Upper lobe of left lung (tissue), 6 donors: ENCODE results near the gene SKA1. TPM values are rescaled to one million over a fixed set of nuclear protein-coding genes. Genes with fewer than 3 reads are reported as not detected.

Experiments
- ATAC-seq, 2 donors: fragments of 200-7000 bp; cut with Tn5 transposase; one replicate each; pipeline ENCODE4 v1.9.1; 2022; ENCODE audit warnings: mild to moderate bottlenecking in 2 of 2, moderate library complexity in 2 of 2; ENCODE audit not compliant: low FRiP score in 2 of 2
- DNase-seq, 2 donors: peaks; one replicate each; pipeline ENCODE4 v3.0.0-alpha.2; 2019 to 2020
- H3K27ac ChIP-seq, 4 donors: fragments of 200-600 bp; sonication (generic); one replicate each; pipeline ENCODE4 v1.5.1; 2016 to 2019
- H3K27me3 ChIP-seq, 4 donors: fragments of 200-600 bp; sonication (generic); one replicate each; pipeline ENCODE4 v1.5.1; 2017 to 2019
- H3K36me3 ChIP-seq, 4 donors: fragments of 200-600 bp; sonication (generic); one replicate each; pipeline ENCODE4 v1.5.1; 2016 to 2019
- H3K4me1 ChIP-seq, 4 donors: fragments of 200-600 bp; sonication (generic); one replicate each; pipeline ENCODE4 v1.5.1; 2018 to 2019
- H3K4me3 ChIP-seq, 4 donors: fragments of 200-600 bp; sonication (generic); one replicate each; pipeline ENCODE4 v1.5.1; 2017 to 2019; ENCODE audit warnings: mild to moderate bottlenecking in 2 of 4, moderate library complexity in 1 of 4
- H3K9me3 ChIP-seq, 4 donors: fragments of 200-600 bp; sonication (generic); one replicate each; pipeline ENCODE4 v1.5.1; 2018 to 2019
- EP300 ChIP-seq, 4 donors: sonication (generic); formaldehyde crosslinking; IDR thresholded peaks; one replicate each; pipeline ENCODE4 v1.5.1; 2017; ENCODE audit warnings: antibody characterized with exemption in 4 of 4, control low read depth in 2 of 4
- POLR2A ChIP-seq, 4 donors: fragments of 450-650 bp; IDR thresholded peaks; one replicate each; pipeline ENCODE4 v1.5.1; 2016 to 2017; ENCODE audit warnings: antibody characterized with exemption in 4 of 4, mild to moderate bottlenecking in 2 of 4
- POLR2AphosphoS5 ChIP-seq, 2 donors: sonication (generic); formaldehyde crosslinking; IDR thresholded peaks; one replicate each; pipeline ENCODE4 v1.5.1; 2017; ENCODE audit warnings: antibody characterized with exemption in 2 of 2
- WGBS, 2 donors: methylation state at CpG; one replicate each; pipeline ENCODE4 v1.1.5; 2017 to 2018; 5-methylcytosine and 5-hydroxymethylcytosine counted together
- total RNA-seq, 6 donors: library from RNA; depleted of rRNA in 4 of 6; stranded (reverse); fragments of >200 nt in 4 of 6; gene quantifications; one replicate each; pipeline versions ENCODE4 v1.1.0 to v1.2.1, GENCODE V29; 2016 to 2021
- TF ChIP-seq, protein P1 (sequence below), 6 experiments: fragments of 450-650 bp in 4 of 6; fragments of 200-600 bp in 2 of 6; sonication (generic) in 2 of 6; IDR thresholded peaks; one replicate each; pipeline ENCODE4 v1.5.1; 2016 to 2019; ENCODE audit warnings: antibody characterized with exemption in 6 of 6
- donor health status: DM: no; HTN: no; CAD: no; lungs with moderate emphysema.
- donor health status: DM: no; HTN: yes; CAD: no; lungs with severe emphysema.

SKA1 gene
- total RNA-seq, 6 donors from 2014 or later, result 0.46 to 2.5 (median 1.1) TPM; not detected in 2

DNA sequence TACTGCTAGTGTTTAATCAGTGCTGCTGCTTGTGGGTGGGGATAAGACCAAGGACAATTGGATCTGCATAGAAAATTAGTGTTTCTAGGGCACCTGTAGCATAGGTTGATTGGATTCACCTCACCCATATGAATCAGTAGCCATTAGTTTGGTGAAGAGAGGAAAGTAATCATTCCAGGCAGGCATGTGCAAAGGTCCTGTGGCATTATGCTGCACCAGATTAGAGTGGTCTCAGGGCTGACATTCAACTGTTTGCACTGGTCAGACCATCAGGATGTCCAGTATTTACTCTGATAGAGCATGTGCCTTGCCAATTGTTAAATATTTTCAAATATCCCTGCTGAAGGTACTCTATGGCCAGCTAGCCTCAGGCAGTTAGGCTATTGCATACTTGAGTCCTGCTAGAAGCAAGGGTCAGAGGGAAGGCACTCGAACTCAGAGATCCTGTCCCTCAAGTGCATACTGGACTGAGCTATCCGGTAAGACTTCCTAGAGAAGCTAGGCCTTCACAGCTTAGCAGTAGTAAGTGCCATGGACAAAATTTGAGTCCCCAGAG lies 64.7 kb downstream of the SKA1 start:
- DNase-seq (no peak), ATAC-seq (no peak)
- 74 to 82% methylated on average over 2 of the region's 2 CpGs for WGBS, 2 donors

DNA sequence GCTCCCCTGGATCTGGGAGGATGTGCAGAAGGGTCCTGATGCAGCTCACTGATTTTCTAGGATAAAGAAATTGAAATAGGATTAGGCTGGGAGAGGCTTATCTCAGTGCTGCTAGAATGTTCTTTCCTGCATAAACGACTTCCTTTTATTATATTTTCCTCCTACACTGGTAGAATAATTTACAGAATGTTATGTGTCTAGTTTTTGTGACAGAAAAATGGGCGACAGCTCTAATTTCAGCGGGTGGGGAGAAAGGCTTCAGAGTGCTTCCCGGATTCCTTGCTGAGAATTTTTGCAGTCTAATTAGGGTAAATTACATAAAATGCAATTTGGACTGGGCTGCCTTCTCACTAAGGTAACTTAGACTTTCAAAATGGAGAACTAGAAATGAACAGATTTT lies 66.2 kb downstream of the SKA1 start:
- no peak for ATAC-seq
- Histone ChIP-seq H3K27ac (no peak overlapping the region), H3K4me1 (no peaks in the 10 kb centered on the region), H3K36me3 (no peaks in the 10 kb centered on the region), H3K27me3 (no peaks in the 10 kb centered on the region), H3K9me3 (peaks cover 0 to 9% (median 4%) of the 10 kb centered on the region in 4 donors), H3K4me3 (no peak overlapping the region)
- TF ChIP-seq POLR2A (IDR thresholded peaks at IDR 0.05) (no peak), EP300 (IDR thresholded peaks at IDR 0.05) (no peak), POLR2AphosphoS5 (IDR thresholded peaks at IDR 0.05) (no peak)
- TF ChIP-seq, protein P1, sequence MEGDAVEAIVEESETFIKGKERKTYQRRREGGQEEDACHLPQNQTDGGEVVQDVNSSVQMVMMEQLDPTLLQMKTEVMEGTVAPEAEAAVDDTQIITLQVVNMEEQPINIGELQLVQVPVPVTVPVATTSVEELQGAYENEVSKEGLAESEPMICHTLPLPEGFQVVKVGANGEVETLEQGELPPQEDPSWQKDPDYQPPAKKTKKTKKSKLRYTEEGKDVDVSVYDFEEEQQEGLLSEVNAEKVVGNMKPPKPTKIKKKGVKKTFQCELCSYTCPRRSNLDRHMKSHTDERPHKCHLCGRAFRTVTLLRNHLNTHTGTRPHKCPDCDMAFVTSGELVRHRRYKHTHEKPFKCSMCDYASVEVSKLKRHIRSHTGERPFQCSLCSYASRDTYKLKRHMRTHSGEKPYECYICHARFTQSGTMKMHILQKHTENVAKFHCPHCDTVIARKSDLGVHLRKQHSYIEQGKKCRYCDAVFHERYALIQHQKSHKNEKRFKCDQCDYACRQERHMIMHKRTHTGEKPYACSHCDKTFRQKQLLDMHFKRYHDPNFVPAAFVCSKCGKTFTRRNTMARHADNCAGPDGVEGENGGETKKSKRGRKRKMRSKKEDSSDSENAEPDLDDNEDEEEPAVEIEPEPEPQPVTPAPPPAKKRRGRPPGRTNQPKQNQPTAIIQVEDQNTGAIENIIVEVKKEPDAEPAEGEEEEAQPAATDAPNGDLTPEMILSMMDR (IDR thresholded peaks at IDR 0.05), result no peak
- no peak for DNase-seq
- 68 to 72% methylated on average over 4 of the region's 4 CpGs for WGBS, 2 donors

More for the DNA sequence above, 64.7 kb downstream of the SKA1 start:
- TF ChIP-seq, protein P1 (IDR thresholded peaks at IDR 0.05), result no peak
- no peak for TF ChIP-seq EP300 (IDR thresholded peaks at IDR 0.05)
- TF ChIP-seq POLR2AphosphoS5 (IDR thresholded peaks at IDR 0.05), result no peak
- TF ChIP-seq POLR2A (IDR thresholded peaks at IDR 0.05), result no peak
- H3K27me3 ChIP-seq, result no peaks in the 10 kb centered on the region
- H3K27ac ChIP-seq, result no peak overlapping the region
- no peaks in the 10 kb centered on the region for H3K36me3 ChIP-seq
- H3K4me1 ChIP-seq, result no peaks in the 10 kb centered on the region
- peaks cover 0 to 5% (median 3%) of the 10 kb centered on the region in 4 donors for H3K9me3 ChIP-seq
- no peak overlapping the region for H3K4me3 ChIP-seq

DNA sequence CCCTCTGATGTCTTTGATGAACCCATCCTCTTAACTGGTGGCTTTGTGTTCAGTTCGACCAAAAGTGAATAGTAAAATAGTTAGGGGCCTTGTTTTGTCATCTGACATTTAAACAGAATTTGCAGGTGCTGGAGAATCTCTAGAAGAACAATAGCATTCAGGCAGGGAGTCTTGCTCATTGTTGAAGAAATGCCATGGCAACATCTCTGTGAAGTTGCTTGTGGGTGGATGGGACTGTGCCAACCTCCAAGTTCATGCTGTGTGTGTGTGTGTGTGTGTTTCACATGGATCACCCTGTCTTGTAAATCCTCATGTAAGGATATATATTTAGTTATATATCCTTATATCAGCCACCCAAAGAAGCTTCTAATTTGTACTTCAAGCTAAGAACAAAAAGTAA lies 66.7 kb downstream of the SKA1 start:
- Histone ChIP-seq H3K4me1 (no peaks in the 10 kb centered on the region), H3K9me3 (peaks cover 0 to 9% (median 4%) of the 10 kb centered on the region in 4 donors), H3K27me3 (no peaks in the 10 kb centered on the region), H3K27ac (no peak overlapping the region), H3K36me3 (no peaks in the 10 kb centered on the region), H3K4me3 (no peak overlapping the region)
- TF ChIP-seq, protein P1 (IDR thresholded peaks at IDR 0.05), result no peak
- TF ChIP-seq POLR2AphosphoS5 (IDR thresholded peaks at IDR 0.05) (no peak), POLR2A (IDR thresholded peaks at IDR 0.05) (no peak), EP300 (IDR thresholded peaks at IDR 0.05) (no peak)
- 39 to 48% methylated on average over 1 of the region's 1 CpG for WGBS, 2 donors
- DNase-seq (no peak), ATAC-seq (no peak)

Other genes with a start within 250 kb of the SKA1 start
- 10 to 100 TPM; 25.4 to 95.2 (median 49.6) TPM for gene MYO5B, start 179.9 kb upstream of the SKA1 start, total RNA-seq
- 10 to 100 TPM in 1 of 6 donors, 1 to 10 TPM in 4, under 1 TPM in 1; 0.34 to 13.6 (median 2.0) TPM for gene CFAP53, start 108.6 kb upstream of the SKA1 start, total RNA-seq
- 100 to 1,000 TPM in 1 of 6 donors, 10 to 100 TPM in 5; 57.6 to 150 (median 72.9) TPM for gene MBD1, start 93.5 kb upstream of the SKA1 start, total RNA-seq
- gene CXXC1, start 87.4 kb upstream of the SKA1 start, total RNA-seq, result 100 to 1,000 TPM in 1 of 6 donors, 10 to 100 TPM in 5; 49.6 to 247 (median 85.4) TPM
- 10 to 100 TPM in 2 of 6 donors, 1 to 10 TPM in 4; 1.0 to 12.0 (median 6.7) TPM for gene MAPK4, start 185.0 kb downstream of the SKA1 start, total RNA-seq